GM18868 (cell line): ENCODE results near the gene ARHGAP27.

Experiments
- ATAC-seq: cut with Tn5 transposase; IDR thresholded peaks from one replicate; pipeline ENCODE4 v1.9.1; 2021; ENCODE audit warnings: mild to moderate bottlenecking, moderate library complexity; ENCODE audit not compliant: unreplicated experiment

The ARHGAP27 gene

DNA sequence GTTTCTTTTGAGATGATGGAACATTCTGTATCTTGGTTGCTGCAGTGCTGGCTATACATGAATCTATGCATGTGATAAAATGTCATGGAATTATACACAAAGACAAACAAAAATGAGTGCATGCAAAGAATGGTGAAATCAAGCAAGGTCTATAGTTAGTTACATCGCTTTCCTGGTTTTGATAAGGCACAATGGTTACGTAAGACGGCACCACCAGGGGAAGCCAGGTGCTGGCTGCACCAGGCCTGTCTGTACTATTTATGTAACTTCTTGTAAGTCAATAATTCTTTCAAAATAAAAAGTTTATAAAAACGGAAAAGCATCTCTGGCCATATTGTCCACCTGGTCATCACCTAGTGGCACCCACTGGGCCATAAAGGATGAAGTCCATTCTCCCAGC, 46.5 kb downstream of the ARHGAP27 start:
- ATAC-seq: no peak

- no peak for ATAC-seq
Observed at GRCh38 chr17:45385331-45385997, 47.2 kb downstream of the ARHGAP27 start.

- no peak for ATAC-seq
Observed at GRCh38 chr17:45384789-45385262, 47.8 kb downstream of the ARHGAP27 start.

GRCh38 chr17:45384047-45384788, 48.5 kb downstream of the ARHGAP27 start:
- no peak for ATAC-seq

DNA sequence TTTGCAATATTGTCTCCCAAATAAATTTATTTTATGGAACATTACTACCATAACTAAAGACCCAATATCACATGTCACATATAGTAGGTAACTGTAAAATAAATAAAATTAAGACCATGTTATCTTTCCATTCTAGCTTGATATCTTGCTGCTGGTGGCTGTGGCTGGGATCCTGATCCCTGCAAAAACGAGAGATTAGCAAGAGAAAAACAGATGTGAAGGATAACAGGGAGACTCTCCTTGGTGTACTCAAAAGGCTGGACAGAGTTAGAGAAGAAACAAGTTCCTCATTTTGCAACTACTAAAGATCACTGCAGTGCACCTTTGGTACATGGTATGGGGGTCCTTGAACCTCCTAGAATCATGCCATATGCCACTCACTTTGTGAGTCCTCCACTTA, 49.7 kb downstream of the ARHGAP27 start:
- no peak for ATAC-seq

DNA sequence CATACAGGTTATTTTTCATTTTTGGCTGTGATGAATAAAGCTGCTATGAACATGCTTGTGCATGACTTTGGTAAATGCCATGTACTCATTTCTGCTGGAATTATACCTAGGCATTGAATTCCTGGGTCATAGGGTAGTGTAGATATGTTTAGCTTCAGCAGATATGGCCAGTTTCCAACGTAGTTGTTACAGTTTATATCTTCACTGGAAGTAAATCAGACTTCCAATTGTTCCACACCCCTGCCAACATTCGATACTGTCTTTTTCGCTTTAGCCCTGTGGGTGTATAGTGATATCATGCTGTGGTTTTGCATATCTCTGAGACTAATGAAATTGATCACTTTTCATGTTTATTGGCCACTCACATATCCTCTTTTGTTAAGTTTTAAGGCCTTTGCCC, 50.4 kb downstream of the ARHGAP27 start:
- ATAC-seq: no peak

DNA sequence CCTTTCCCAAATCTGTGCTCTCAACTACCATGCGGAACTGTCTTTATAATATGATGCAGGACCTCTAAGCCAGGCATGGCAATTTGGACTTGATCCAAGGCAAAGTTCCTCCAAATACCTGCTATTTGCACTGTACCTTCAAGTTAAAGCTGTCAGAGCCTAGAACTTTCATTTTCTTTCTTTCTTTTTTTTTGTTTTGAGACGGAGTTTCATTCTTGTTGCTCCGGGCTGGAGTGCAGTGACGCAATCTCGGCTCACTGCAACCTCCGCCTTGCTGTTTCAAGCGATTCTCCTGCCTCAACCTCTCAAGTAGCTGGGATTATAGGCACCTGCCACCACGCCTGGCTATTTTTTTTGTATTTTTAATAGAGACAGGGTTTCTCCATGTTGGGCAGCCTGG, 51.7 kb downstream of the ARHGAP27 start:
- no peak for ATAC-seq

DNA sequence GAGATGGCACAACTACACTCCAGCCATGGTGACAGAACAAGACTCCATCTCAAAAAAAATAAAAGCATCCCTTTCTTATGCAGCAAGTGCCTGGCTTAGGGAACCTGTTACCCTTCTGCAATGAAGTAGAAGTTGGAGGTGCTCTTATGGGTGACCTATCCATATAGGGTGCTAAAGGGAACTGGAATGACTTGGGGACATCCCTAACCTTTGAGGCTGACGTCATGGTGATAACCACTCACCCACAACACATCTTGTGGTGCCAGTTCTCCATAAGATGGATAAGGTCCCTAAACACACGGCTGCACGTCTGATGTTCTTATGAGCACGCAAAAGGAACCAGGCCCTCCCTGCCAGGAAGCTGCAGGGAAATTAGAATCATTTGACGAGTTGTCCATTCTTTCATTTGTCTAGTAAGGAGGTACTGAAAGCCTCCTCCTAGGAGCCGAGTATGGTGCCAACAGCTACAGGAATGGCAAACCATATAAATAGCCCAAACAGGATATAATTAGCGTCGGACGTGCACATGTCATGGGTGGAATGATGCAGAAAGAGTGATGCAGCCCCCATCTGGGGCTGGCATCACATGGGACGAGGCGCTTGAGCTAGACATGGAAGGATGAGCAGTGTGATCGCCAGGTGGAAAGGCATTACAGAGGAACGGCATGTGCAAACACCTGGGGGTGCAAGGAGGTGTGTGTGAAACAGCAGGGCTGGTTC, 52.5 kb downstream of the ARHGAP27 start:
- ATAC-seq: no peak

DNA sequence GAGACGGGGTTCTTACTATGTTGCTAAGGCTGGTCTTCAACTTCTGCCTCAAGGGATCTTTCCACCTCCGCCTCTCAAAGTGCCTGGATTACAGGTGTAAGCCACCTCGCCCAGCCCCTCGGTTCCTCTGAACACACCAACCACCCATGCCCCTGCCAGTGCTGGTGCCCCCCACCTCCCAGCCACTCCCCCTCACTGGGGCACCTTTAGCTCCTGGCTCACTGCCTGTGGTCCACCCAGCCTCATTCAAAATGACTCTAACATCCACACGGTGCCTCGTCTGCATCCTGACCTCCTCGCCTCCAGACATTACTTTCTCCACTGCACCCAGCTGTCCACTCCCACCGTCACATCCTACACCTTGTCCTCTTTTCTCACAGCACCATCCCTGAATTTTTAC, 55.3 kb downstream of the ARHGAP27 start:
- ATAC-seq: no peak

GRCh38 chr17:45376171-45377005, 56.3 kb downstream of the ARHGAP27 start:
- no peak for ATAC-seq

GRCh38 chr17:45374501-45374900, 58.2 kb downstream of the ARHGAP27 start:
- no peak for ATAC-seq

- ATAC-seq: no peak
Observed at GRCh38 chr17:45372325-45372869, 60.3 kb downstream of the ARHGAP27 start.

GRCh38 chr17:45371414-45372324, 61.0 kb downstream of the ARHGAP27 start:
- no peak for ATAC-seq

GRCh38 chr17:45370949-45371413, 61.7 kb downstream of the ARHGAP27 start:
- ATAC-seq: no peak

DNA sequence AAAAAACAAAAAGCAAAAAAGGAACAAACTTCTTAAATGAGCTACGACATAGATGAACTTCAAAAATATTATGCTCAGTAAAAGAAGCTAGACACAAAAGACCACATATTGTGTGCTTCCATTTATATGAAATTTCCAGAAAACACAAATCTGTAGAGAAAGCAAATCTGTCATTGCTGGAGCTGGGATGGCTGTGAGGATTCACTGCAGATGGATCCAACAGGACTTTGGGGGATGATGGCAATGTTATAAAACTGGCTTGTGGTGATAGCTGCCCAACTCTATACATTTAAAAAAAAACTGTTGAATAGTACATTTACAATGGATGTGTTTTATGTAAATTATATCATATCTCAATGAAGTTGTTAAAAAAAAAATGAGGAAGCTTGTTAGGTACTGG, 63.2 kb downstream of the ARHGAP27 start:
- no peak for ATAC-seq

- ATAC-seq: no peak
Observed at GRCh38 chr17:45368651-45369050, 64.0 kb downstream of the ARHGAP27 start.

GRCh38 chr17:45367216-45367615, 65.5 kb downstream of the ARHGAP27 start:
- ATAC-seq: no peak

- no peak for ATAC-seq
Observed at GRCh38 chr17:45366691-45367090, 66.0 kb downstream of the ARHGAP27 start.

- no peak for ATAC-seq
Observed at GRCh38 chr17:45366049-45366448, 66.6 kb downstream of the ARHGAP27 start.
